Loucy (cell line): ENCODE results near the gene RGS6.

Experiments used
- H2AFZ ChIP-seq: fragments of 200-600 bp; sonication (generic); 2 replicates; pipeline ENCODE4 v1.6.0; 2016; ENCODE audit warnings: antibody characterized with exemption, mild to moderate bottlenecking, low read length, moderate library complexity
- H3F3A ChIP-seq: fragments of 200-600 bp; 2 replicates; pipeline ENCODE4 v1.6.0; 2016; ENCODE audit warnings: antibody characterized with exemption, low read depth, mild to moderate bottlenecking
- H3K27me3 ChIP-seq: fragments of 200-600 bp; sonication (generic); 2 replicates; pipeline ENCODE4 v1.6.1; 2014; ENCODE audit warnings: low read length, mild to moderate bottlenecking; ENCODE audit not compliant: insufficient read depth, poor library complexity, severe bottlenecking
- H3K36me3 ChIP-seq: fragments of 200-600 bp; sonication (generic); 2 replicates; pipeline ENCODE4 v1.6.1; 2016; ENCODE audit warnings: low read length; ENCODE audit not compliant: insufficient read depth
- H3K4me1 ChIP-seq: fragments of 200-600 bp; sonication (generic); 2 replicates; pipeline ENCODE4 v1.5.1; 2014; ENCODE audit warnings: low read length, mild to moderate bottlenecking; ENCODE audit not compliant: insufficient read depth, poor library complexity, severe bottlenecking
- H3K4me2 ChIP-seq: fragments of 200-600 bp; sonication (generic); 2 replicates; pipeline ENCODE4 v1.6.0; 2014; ENCODE audit warnings: antibody characterized with exemption, low read length, low read depth, mild to moderate bottlenecking; ENCODE audit not compliant: poor library complexity, severe bottlenecking
- H3K4me3 ChIP-seq: fragments of 200-600 bp; sonication (generic); 2 replicates; pipeline ENCODE4 v1.5.1; 2014; ENCODE audit warnings: low read length, mild to moderate bottlenecking, mixed read lengths; ENCODE audit not compliant: poor library complexity, severe bottlenecking
- H3K79me2 ChIP-seq: fragments of 200-600 bp; sonication (generic); 2 replicates; pipeline ENCODE4 v1.6.1; 2014; ENCODE audit warnings: low read length; ENCODE audit not compliant: insufficient read depth
- H3K9ac ChIP-seq: fragments of 200-600 bp; sonication (generic); 2 replicates; pipeline ENCODE4 v1.6.0; 2014; ENCODE audit warnings: mild to moderate bottlenecking, low read depth, low read length, moderate library complexity; ENCODE audit not compliant: poor library complexity, severe bottlenecking
- H3K9me2 ChIP-seq: fragments of 200-600 bp; sonication (generic); replicated peaks from 2 replicates; pipeline ENCODE4 v1.6.1; 2016; ENCODE audit warnings: low read depth, low read length, mixed read lengths
- H3K9me3 ChIP-seq: fragments of 200-600 bp; sonication (generic); 2 replicates; pipeline ENCODE4 v1.6.1; 2014; ENCODE audit warnings: mild to moderate bottlenecking, antibody characterized with exemption, low read length, low read depth; ENCODE audit not compliant: insufficient read depth
- H4K20me1 ChIP-seq: fragments of 200-600 bp; sonication (generic); 2 replicates; pipeline ENCODE4 v1.6.0; 2014; ENCODE audit warnings: antibody characterized with exemption, low read length, mild to moderate bottlenecking; ENCODE audit not compliant: insufficient read depth, poor library complexity, severe bottlenecking
- EZH2phosphoT487 ChIP-seq: fragments of 200-600 bp; IDR thresholded peaks from 2 replicates; pipeline ENCODE4 v1.6.1; 2018; ENCODE audit warnings: antibody characterized with exemption, mild to moderate bottlenecking, moderate library complexity, borderline replicate concordance
- TF ChIP-seq, protein P1 (sequence below): fragments of 200-600 bp; sonication (generic); conservative IDR thresholded peaks from 2 replicates; pipeline ENCODE4 v1.5.1; 2014; ENCODE audit warnings: mild to moderate bottlenecking, antibody characterized with exemption, low read length

The RGS6 gene

DNA sequence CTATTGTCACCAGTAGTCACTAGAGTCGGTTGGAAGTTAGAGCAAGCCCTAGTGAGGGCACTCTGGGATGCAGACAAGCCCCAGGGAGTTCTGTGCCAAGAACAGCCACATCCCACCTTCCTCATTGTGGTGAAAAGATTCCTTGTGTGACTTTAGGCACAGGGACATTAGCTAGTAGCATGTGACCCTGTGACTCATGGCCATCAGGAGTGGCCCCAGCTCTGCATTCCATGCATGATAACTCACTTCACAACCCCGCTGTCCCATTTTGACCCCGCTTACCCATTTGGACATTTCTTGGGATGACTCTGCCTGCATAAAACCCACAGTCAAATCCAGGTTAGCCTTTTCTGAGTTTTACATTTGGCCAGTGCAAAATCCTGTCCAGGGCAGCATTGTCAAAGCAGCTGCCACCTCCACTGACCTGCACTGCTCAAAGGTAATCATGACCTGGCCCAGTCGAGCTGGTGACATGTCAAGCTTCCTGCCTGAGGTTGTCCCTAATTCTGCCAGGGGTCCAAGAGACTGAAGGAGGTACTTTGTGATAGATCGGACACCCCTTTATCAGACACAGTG, 531.1 kb downstream of the RGS6 start:
- Histone ChIP-seq H3K9me3 (peaks cover 10% of the 10 kb centered on the region; the same call in 1 of the 2 replicates), H2AFZ (no peak overlapping the region), H3K4me3 (no peak overlapping the region), H4K20me1 (no peaks in the 10 kb centered on the region), H3K79me2 (no peaks in the 10 kb centered on the region), H3K27me3 (no peaks in the 10 kb centered on the region), H3K4me2 (no peak overlapping the region), H3F3A (no peaks in the 10 kb centered on the region), H3K9me2 (no peaks in the 10 kb centered on the region), H3K4me1 (no peaks in the 10 kb centered on the region), H3K36me3 (no peaks in the 10 kb centered on the region), H3K9ac (no peak overlapping the region)
- no peak for TF ChIP-seq EZH2phosphoT487
- TF ChIP-seq, protein P1, sequence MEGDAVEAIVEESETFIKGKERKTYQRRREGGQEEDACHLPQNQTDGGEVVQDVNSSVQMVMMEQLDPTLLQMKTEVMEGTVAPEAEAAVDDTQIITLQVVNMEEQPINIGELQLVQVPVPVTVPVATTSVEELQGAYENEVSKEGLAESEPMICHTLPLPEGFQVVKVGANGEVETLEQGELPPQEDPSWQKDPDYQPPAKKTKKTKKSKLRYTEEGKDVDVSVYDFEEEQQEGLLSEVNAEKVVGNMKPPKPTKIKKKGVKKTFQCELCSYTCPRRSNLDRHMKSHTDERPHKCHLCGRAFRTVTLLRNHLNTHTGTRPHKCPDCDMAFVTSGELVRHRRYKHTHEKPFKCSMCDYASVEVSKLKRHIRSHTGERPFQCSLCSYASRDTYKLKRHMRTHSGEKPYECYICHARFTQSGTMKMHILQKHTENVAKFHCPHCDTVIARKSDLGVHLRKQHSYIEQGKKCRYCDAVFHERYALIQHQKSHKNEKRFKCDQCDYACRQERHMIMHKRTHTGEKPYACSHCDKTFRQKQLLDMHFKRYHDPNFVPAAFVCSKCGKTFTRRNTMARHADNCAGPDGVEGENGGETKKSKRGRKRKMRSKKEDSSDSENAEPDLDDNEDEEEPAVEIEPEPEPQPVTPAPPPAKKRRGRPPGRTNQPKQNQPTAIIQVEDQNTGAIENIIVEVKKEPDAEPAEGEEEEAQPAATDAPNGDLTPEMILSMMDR, result no peak

DNA sequence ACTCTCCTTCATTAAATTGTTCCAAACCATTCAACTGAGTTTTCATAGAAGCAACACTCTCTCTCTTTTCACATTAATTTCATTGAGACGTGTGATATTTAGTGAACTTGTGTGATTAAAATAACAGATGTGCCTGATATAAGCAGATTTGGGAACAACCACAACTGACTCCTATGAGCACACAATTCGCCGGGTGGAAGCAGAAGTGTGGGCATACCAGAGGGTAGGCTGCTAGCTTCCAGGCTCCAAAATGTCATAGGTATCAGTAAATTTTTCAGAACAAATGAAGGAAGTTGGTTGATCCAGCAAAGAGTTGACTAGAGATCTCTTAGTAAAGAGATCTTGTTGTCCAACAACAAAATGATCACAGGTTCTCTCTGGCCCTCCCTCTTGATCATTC, 532.0 kb downstream of the RGS6 start:
- no peaks in the 10 kb centered on the region for H3K79me2 ChIP-seq
- no peak overlapping the region for H2AFZ ChIP-seq
- no peak overlapping the region for H3K4me3 ChIP-seq

DNA sequence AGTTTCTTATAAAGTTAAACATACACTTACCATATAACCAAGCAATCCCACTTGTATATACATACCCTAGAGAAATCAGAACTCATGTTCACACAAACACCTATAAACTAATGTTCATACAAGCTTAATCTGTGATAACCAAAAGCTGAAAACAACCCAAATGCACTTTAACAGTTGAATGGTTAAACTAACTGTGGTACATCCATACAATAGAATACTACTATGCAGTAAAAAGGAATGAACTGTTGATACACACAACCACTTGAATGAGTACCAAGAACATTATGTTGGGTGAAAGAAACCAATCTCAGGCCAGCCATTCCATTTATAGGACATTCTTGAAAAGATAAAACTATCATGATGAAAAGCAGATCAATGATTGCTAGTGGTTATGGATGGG, 534.1 kb downstream of the RGS6 start:
- H3K36me3 ChIP-seq, result no peaks in the 10 kb centered on the region
- no peaks in the 10 kb centered on the region for H3K79me2 ChIP-seq
- no peaks in the 10 kb centered on the region for H4K20me1 ChIP-seq
- peaks cover 10% of the 10 kb centered on the region; the same call in 1 of the 2 replicates for H3K9me3 ChIP-seq
- H3K4me1 ChIP-seq, result no peaks in the 10 kb centered on the region
- TF ChIP-seq EZH2phosphoT487, result no peak
- TF ChIP-seq, protein P1, result no peak
- no peak overlapping the region for H3K9ac ChIP-seq
- no peak overlapping the region for H3K4me3 ChIP-seq
- no peaks in the 10 kb centered on the region for H3K27me3 ChIP-seq
- H2AFZ ChIP-seq, result no peak overlapping the region
- no peak overlapping the region for H3K4me2 ChIP-seq
- no peaks in the 10 kb centered on the region for H3F3A ChIP-seq
- no peaks in the 10 kb centered on the region for H3K9me2 ChIP-seq

More for the DNA sequence above, 532.0 kb downstream of the RGS6 start:
- H4K20me1 ChIP-seq, result no peaks in the 10 kb centered on the region
- no peaks in the 10 kb centered on the region for H3F3A ChIP-seq
- no peak for TF ChIP-seq EZH2phosphoT487
- TF ChIP-seq, protein P1, result no peak
- peaks cover 10% of the 10 kb centered on the region; the same call in 1 of the 2 replicates for H3K9me3 ChIP-seq
- no peaks in the 10 kb centered on the region for H3K9me2 ChIP-seq
- H3K36me3 ChIP-seq, result no peaks in the 10 kb centered on the region
- H3K4me2 ChIP-seq, result no peak overlapping the region
- H3K27me3 ChIP-seq, result no peaks in the 10 kb centered on the region
- no peak overlapping the region for H3K9ac ChIP-seq
- no peaks in the 10 kb centered on the region for H3K4me1 ChIP-seq
